Measurements from ENCODE around the gene FUT2. TPM values are rescaled to one million over a fixed set of nuclear protein-coding genes. Genes with fewer than 3 reads are reported as not detected.
A peak's percentile ranks its signal among the peaks of the same experiment; 100 is the strongest.

FUT2 gene
- total and polyA plus RNA-seq, 2 donors (not counting 1 experiment from before 2014, with no cell fraction given) = not detected

DNA sequence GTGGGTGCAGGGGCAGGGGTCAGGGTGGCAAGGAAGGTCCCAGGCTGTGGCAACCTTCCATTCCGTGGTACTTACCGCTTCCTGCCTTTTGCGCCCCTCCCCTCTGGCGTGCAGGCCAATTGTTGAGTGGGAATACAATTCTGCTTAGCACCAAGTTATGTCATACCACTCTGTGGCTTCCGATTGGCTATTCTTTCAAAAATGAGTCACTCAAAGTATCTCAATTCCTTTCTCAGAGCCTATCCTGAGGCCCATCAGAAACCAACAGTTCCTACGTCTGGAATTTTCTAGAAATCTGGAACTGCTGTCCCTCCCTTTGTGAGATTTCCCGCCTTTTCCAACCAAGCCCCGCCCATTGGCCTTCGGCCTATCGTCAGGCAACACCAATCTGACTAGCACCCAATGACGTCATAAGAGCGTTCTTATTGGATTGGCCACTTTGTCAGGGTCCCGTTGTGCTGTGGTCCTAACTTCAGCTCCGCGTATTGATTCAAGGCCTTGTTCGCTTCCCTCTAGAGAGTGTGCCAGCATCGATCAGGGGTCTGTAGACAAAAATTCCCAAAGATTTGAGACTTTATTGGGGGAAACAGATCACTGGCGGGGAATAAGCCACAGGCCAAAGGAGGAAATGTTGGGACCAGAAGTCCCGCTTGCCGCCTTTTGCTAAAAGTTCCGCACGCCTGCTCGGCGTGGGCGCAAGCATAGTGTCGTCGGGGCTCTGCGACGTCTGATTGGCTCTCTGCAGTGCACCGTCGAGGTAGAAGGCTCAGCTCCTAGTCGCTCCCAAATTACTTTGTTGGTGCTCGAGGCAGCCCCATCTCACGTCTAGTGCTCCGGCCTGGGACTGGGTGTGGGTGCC lies 34.7 kb upstream of the FUT2 start:
- Histone ChIP-seq H3K79me2 (ENCODE audit: control insufficient read depth, insufficient read depth, low read length) (no peaks in the 10 kb centered on the region), H3K9ac (ENCODE audit: low read length) (peak overlapping the region; percentile 64), H3K36me3 (replicated peaks in 1 of 2; ENCODE audit: control extremely low read depth in 1 of 2, control insufficient read depth in 1 of 2, extremely low read depth in 1 of 2, insufficient read depth in 2 of 2, low read length in 1 of 2) (no peaks in the 10 kb centered on the region), H4K20me1 (ENCODE audit: control insufficient read depth, insufficient read depth, low read length, poor library complexity, severe bottlenecking) (no peaks in the 10 kb centered on the region), H3K4me3 (ENCODE audit: control extremely low read depth in 1 of 5, extremely low read depth in 1 of 5, insufficient read depth in 1 of 5, low read depth in 2 of 5, low read length in 4 of 5) (peak overlapping the region in 4 of 5 experiments; percentile 30 to 56 (median 52)), H3K4me2 (replicated peaks; ENCODE audit: low read depth, low read length, poor library complexity, severe bottlenecking) (peak overlapping the region; percentile 74), H3K9me3 (ENCODE audit: control extremely low read depth in 1 of 3, control insufficient read depth in 2 of 3, insufficient read depth in 1 of 3, low read length in 2 of 3) (no peaks in the 10 kb centered on the region), H2AFZ (ENCODE audit: insufficient read depth, low read depth, low read length, poor library complexity, severe bottlenecking) (peak overlapping the region; percentile 85), H3K4me1 (ENCODE audit: control insufficient read depth in 2 of 2, insufficient read depth in 2 of 2, low read length in 2 of 2) (peaks cover 8 to 19% of the 10 kb centered on the region in 2 donors), H3K27me3 (replicated peaks in 1 of 4; ENCODE audit: control extremely low read depth in 1 of 4, control insufficient read depth in 3 of 4, insufficient read depth in 4 of 4, low read length in 3 of 4) (no peaks in the 10 kb centered on the region), H3K27ac (ENCODE audit: low read length in 2 of 2) (peak overlapping the region; percentile 96 to 97)
- peak; percentile 93 for ATAC-seq (ENCODE audit: low read depth)
- intact Hi-C loops (cut with micrococcal nuclease) = loop anchor here (1.0 to 2.0 kb wide), 5 partner anchors 14 to 53 kb away; partner anchors contain the start of genes CA11, RPL18 and SPHK2
- Mint-ChIP-seq H3K27ac (peak overlapping the region; percentile 97), H3K27me3 (no peaks in the 10 kb centered on the region), H3K4me3 (peak overlapping the region; percentile 88), H3K9me3 (ENCODE audit: insufficient read depth) (no peaks in the 10 kb centered on the region), H3K4me1 (peaks cover 16% of the 10 kb centered on the region)
- WGBS (ENCODE audit: insufficient coverage) = 51% methylated on average over 33 of the region's 35 CpGs
- CTCF ChIA-PET = interaction anchor here (0.9 kb wide), 1 partner anchor 13 kb away, joined by 4 read pairs; no protein-coding TSS in a partner anchor
- TF ChIP-seq EZH2 (IDR thresholded peaks at IDR 0.05; ENCODE audit: borderline replicate concordance, insufficient read depth, low read depth, low read length, poor library complexity, severe bottlenecking) = no peak
- TF ChIP-seq, protein P1, sequence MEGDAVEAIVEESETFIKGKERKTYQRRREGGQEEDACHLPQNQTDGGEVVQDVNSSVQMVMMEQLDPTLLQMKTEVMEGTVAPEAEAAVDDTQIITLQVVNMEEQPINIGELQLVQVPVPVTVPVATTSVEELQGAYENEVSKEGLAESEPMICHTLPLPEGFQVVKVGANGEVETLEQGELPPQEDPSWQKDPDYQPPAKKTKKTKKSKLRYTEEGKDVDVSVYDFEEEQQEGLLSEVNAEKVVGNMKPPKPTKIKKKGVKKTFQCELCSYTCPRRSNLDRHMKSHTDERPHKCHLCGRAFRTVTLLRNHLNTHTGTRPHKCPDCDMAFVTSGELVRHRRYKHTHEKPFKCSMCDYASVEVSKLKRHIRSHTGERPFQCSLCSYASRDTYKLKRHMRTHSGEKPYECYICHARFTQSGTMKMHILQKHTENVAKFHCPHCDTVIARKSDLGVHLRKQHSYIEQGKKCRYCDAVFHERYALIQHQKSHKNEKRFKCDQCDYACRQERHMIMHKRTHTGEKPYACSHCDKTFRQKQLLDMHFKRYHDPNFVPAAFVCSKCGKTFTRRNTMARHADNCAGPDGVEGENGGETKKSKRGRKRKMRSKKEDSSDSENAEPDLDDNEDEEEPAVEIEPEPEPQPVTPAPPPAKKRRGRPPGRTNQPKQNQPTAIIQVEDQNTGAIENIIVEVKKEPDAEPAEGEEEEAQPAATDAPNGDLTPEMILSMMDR (IDR thresholded peaks at IDR 0.05) = no peak
- peak; percentile 94 for DNase-seq
- POLR2A ChIA-PET = interaction anchor here (1.0 to 1.6 kb wide), 2 partner anchors 12 to 15 kb away, joined by 3 to 5 read pairs; partner anchors contain the start of gene CA11

DNA sequence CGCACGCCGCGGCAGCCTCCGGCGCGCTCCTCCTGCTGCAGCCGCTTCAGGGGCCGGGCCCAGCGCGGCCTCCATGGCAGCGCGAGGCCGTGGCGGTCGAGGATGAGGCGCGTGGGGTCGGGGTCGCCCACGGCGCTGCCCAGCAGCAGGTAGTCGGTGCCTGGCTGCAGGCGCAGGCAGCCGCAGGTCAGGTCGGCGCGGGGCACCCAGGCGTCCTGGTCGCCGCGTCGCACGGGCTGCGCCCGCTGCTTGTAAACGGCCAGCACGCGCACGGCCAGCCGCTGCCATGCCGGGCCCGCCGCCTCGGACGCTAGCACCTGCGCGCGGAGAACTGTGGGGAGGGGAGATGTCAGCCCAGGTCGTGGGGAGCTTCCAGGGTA lies 34.1 kb upstream of the FUT2 start:
- ChIA-PET POLR2A (interaction anchor here (1.0 to 1.6 kb wide), 2 partner anchors 12 to 16 kb away, joined by 3 to 5 read pairs; partner anchors contain the start of gene CA11), CTCF (no interaction called here)
- Histone ChIP-seq H2AFZ (ENCODE audit: insufficient read depth, low read depth, low read length, poor library complexity, severe bottlenecking) (peak overlapping the region; percentile 85), H3K4me1 (ENCODE audit: control insufficient read depth in 2 of 2, insufficient read depth in 2 of 2, low read length in 2 of 2) (peaks cover 8 to 19% of the 10 kb centered on the region in 2 donors), H3K4me3 (ENCODE audit: control extremely low read depth in 1 of 5, extremely low read depth in 1 of 5, insufficient read depth in 1 of 5, low read depth in 2 of 5, low read length in 4 of 5) (no peak overlapping the region), H3K79me2 (ENCODE audit: control insufficient read depth, insufficient read depth, low read length) (no peaks in the 10 kb centered on the region), H4K20me1 (ENCODE audit: control insufficient read depth, insufficient read depth, low read length, poor library complexity, severe bottlenecking) (no peaks in the 10 kb centered on the region), H3K27me3 (replicated peaks in 1 of 4; ENCODE audit: control extremely low read depth in 1 of 4, control insufficient read depth in 3 of 4, insufficient read depth in 4 of 4, low read length in 3 of 4) (no peaks in the 10 kb centered on the region), H3K36me3 (replicated peaks in 1 of 2; ENCODE audit: control extremely low read depth in 1 of 2, control insufficient read depth in 1 of 2, extremely low read depth in 1 of 2, insufficient read depth in 2 of 2, low read length in 1 of 2) (no peaks in the 10 kb centered on the region), H3K4me2 (replicated peaks; ENCODE audit: low read depth, low read length, poor library complexity, severe bottlenecking) (peak overlapping the region; percentile 74), H3K9ac (ENCODE audit: low read length) (no peak overlapping the region), H3K27ac (ENCODE audit: low read length in 2 of 2) (no peak overlapping the region), H3K9me3 (ENCODE audit: control extremely low read depth in 1 of 3, control insufficient read depth in 2 of 3, insufficient read depth in 1 of 3, low read length in 2 of 3) (no peaks in the 10 kb centered on the region)
- H3K27ac Mint-ChIP-seq = no peak overlapping the region
- no peaks in the 10 kb centered on the region for H3K27me3 Mint-ChIP-seq
- no peak for ATAC-seq (ENCODE audit: low read depth)
- 95% methylated on average over 44 of the region's 50 CpGs for WGBS (ENCODE audit: insufficient coverage)
- DNase-seq = no peak
- H3K4me3 Mint-ChIP-seq = no peak overlapping the region
- intact Hi-C loops (cut with micrococcal nuclease) = loop anchor here (1.0 to 2.0 kb wide), 5 partner anchors 14 to 53 kb away; partner anchors contain the start of genes CA11, RPL18 and SPHK2
- H3K9me3 Mint-ChIP-seq (ENCODE audit: insufficient read depth) = no peaks in the 10 kb centered on the region
- TF ChIP-seq EZH2 (IDR thresholded peaks at IDR 0.05; ENCODE audit: borderline replicate concordance, insufficient read depth, low read depth, low read length, poor library complexity, severe bottlenecking) = no peak
- TF ChIP-seq, protein P1 (IDR thresholded peaks at IDR 0.05) = no peak
- H3K4me1 Mint-ChIP-seq = peaks cover 16% of the 10 kb centered on the region
